Measurements from ENCODE around the gene TIA1. TPM values are rescaled to one million over a fixed set of nuclear protein-coding genes. Genes with fewer than 3 reads are reported as not detected.
"Not testable (repeated sequence)": the region's sequence is repeated elsewhere in the genome, so short reads cannot be mapped to it uniquely, and the experiment has no call there.

TIA1 gene
- 348 and 539 TPM in 2 replicates for total RNA-seq (ENCODE audit: low replicate concordance)

DNA sequence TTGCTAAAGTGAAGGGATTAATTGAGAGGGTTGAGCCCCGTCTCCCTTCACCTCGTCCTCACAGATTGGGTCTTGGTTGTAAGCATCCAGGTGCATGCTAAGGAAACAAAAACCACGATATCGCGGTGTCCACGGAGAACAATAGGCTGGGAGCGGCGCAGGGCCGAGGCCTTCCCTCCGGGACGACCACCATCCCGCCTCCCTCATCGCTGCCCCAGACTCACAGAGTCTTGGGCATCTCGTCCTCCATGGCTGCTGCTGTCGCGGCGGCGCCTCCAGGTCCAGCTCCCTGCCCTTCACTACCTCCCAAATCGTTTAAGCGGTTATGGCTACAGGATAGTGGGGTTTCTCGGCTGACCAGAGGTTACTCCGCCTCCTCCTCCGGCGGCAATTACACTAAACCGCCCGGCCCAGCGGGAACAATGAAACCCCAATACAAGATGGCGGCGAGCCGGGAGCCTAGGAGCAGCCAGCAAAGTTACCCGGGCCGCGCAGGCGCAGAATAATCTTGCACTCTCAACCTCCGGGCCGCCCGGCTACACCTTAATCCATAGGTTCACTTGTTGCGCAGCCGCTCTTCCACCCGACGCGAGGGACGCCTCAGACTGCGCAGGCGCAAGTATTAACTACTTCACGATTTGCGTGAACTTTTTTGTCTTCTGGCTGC is at the start of gene TIA1:
TIA1 (minus strand) TSS at position 448 of the 667 bp plus-strand sequence; CDS start at position 250, 198 bp downstream.
- peaks cover 24% of the 10 kb centered on the region for H3K36me3 Mint-ChIP-seq
- Histone ChIP-seq H3K27ac (peak within 1 kb of the TSS; percentile 100), H3K4me1 (peaks cover 23% of the 10 kb centered on the region), H3K79me2 (ENCODE audit: low read depth) (peaks cover 50% of the 10 kb centered on the region), H4K20me1 (ENCODE audit: low read depth) (peaks cover 38% of the 10 kb centered on the region), H3F3A (ENCODE audit: low read depth) (peaks cover 44% of the 10 kb centered on the region), H2AFZ (replicated peaks) (peak within 1 kb of the TSS; percentile 85), H3K9ac (peak within 1 kb of the TSS; percentile 98), H3K36me3 (no peaks in the 10 kb centered on the region), H3K9me3 (ENCODE audit: low read depth) (no peaks in the 10 kb centered on the region), H3K4me2 (peak within 1 kb of the TSS; percentile 87), H3K4me3 (peak within 1 kb of the TSS; percentile 93), H3K27me3 (no peaks in the 10 kb centered on the region)
- peaks cover 13% of the 10 kb centered on the region for H3K27me3 Mint-ChIP-seq (ENCODE audit: insufficient read depth, low read depth)
- peaks cover 25% of the 10 kb centered on the region for H3K4me1 Mint-ChIP-seq
- peak; percentile 100 for DNase-seq (ENCODE audit: low spot score)
- peak within 1 kb of the TSS; percentile 94 for H3K4me3 Mint-ChIP-seq
- H3K9me3 Mint-ChIP-seq = peaks cover 10% of the 10 kb centered on the region
- peak; percentile 38 for TF ChIP-seq EZH2 (IDR thresholded peaks at IDR 0.05)
- TF ChIP-seq, protein P1, sequence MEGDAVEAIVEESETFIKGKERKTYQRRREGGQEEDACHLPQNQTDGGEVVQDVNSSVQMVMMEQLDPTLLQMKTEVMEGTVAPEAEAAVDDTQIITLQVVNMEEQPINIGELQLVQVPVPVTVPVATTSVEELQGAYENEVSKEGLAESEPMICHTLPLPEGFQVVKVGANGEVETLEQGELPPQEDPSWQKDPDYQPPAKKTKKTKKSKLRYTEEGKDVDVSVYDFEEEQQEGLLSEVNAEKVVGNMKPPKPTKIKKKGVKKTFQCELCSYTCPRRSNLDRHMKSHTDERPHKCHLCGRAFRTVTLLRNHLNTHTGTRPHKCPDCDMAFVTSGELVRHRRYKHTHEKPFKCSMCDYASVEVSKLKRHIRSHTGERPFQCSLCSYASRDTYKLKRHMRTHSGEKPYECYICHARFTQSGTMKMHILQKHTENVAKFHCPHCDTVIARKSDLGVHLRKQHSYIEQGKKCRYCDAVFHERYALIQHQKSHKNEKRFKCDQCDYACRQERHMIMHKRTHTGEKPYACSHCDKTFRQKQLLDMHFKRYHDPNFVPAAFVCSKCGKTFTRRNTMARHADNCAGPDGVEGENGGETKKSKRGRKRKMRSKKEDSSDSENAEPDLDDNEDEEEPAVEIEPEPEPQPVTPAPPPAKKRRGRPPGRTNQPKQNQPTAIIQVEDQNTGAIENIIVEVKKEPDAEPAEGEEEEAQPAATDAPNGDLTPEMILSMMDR (IDR thresholded peaks at IDR 0.05) = no peak
- peak within 1 kb of the TSS; percentile 98 for H3K27ac Mint-ChIP-seq

DNA sequence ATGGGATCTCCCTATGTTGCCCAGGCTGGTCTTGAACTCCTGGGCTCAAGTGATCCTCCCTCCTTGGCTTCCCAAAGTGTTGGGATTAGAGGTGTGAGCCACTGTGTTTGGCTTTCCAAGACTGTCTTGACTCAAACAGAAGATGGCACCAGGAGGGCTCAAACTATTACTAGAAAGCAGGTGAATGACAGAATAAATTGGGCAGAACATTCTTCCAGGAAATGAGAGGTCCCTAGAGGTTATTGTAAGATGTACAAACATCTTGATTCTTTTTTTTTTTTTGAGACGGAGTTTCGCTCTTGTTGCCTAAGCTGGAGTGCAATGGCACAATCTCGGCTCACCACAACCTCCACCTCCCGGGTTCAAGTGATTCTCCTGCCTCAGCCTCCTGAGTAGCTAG is 49.4 kb upstream of the TIA1 start:
- H3K9ac ChIP-seq; H2AFZ ChIP-seq (replicated peaks); H3K36me3 ChIP-seq; H3K4me3 ChIP-seq; DNase-seq (ENCODE audit: low spot score); H3K9me3 ChIP-seq (ENCODE audit: low read depth); H3K27ac Mint-ChIP-seq; H3K4me1 ChIP-seq; H3K4me3 Mint-ChIP-seq; H3K27me3 ChIP-seq; H3K27ac ChIP-seq; H3K4me2 ChIP-seq; H3K9me3 Mint-ChIP-seq; H4K20me1 ChIP-seq (ENCODE audit: low read depth); H3K27me3 Mint-ChIP-seq (ENCODE audit: insufficient read depth, low read depth): not testable (repeated sequence)
- peaks cover 36% of the 10 kb centered on the region for H3K79me2 ChIP-seq (ENCODE audit: low read depth)
- H3F3A ChIP-seq (ENCODE audit: low read depth) = peaks cover 50% of the 10 kb centered on the region
- Mint-ChIP-seq H3K4me1 (peaks cover 14% of the 10 kb centered on the region), H3K36me3 (peaks cover 20% of the 10 kb centered on the region)

GRCh38 chr2:70283500-70284191 is 35.2 kb upstream of the TIA1 start:
- no peak overlapping the region for H3K4me3 ChIP-seq
- H3F3A ChIP-seq (ENCODE audit: low read depth) = peaks cover 65% of the 10 kb centered on the region
- H3K27ac Mint-ChIP-seq = no peak overlapping the region
- H3K27me3 ChIP-seq = no peaks in the 10 kb centered on the region
- H2AFZ ChIP-seq (replicated peaks) = no peak overlapping the region
- no peaks in the 10 kb centered on the region for H3K9me3 Mint-ChIP-seq
- peaks cover 66% of the 10 kb centered on the region for H3K79me2 ChIP-seq (ENCODE audit: low read depth)
- TF ChIP-seq EZH2phosphoT487 (IDR thresholded peaks at IDR 0.05) (no peak), EZH2 (IDR thresholded peaks at IDR 0.05) (no peak)
- TF ChIP-seq, protein P1 (IDR thresholded peaks at IDR 0.05) = no peak
- H3K4me3 Mint-ChIP-seq = no peak overlapping the region
- H3K36me3 Mint-ChIP-seq = peaks cover 35% of the 10 kb centered on the region
- no peak overlapping the region for H3K27ac ChIP-seq
- H3K9ac ChIP-seq = no peak overlapping the region
- no peaks in the 10 kb centered on the region for H3K9me3 ChIP-seq (ENCODE audit: low read depth)
- H3K4me1 ChIP-seq = no peaks in the 10 kb centered on the region
- H4K20me1 ChIP-seq (ENCODE audit: low read depth) = peaks cover 52% of the 10 kb centered on the region
- DNase-seq (ENCODE audit: low spot score) = no peak
- no peak overlapping the region for H3K4me2 ChIP-seq
- no peaks in the 10 kb centered on the region for H3K4me1 Mint-ChIP-seq
- H3K36me3 ChIP-seq = peaks cover 38% of the 10 kb centered on the region
- H3K27me3 Mint-ChIP-seq (ENCODE audit: insufficient read depth, low read depth) = no peaks in the 10 kb centered on the region

DNA sequence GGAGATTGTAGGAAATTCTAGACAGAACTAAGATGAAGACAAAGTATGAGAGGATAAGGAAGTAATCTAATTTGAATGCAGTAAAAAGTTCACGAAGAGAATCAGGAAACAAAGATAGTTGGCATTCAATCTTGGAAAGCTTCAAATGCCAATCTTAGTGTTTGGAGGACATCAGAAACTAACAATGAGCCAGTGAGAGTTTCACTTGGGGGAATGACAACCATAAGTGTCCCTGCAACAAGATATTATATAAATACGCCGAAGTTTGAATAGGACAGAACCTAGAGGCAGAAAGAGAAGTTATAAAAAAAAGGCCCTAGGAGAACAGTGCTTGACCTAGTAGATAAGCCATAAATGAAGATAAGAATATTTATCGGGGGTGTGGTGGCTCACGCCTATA is 34.0 kb upstream of the TIA1 start:
- TF ChIP-seq EZH2 (IDR thresholded peaks at IDR 0.05) (no peak), EZH2phosphoT487 (IDR thresholded peaks at IDR 0.05) (no peak)
- TF ChIP-seq, protein P1 (IDR thresholded peaks at IDR 0.05) = no peak
- Histone ChIP-seq H3K4me3 (no peak overlapping the region), H3K36me3 (peaks cover 27% of the 10 kb centered on the region), H2AFZ (replicated peaks) (no peak overlapping the region), H3K4me2 (no peak overlapping the region), H3K79me2 (ENCODE audit: low read depth) (peaks cover 54% of the 10 kb centered on the region), H3K9ac (no peak overlapping the region), H3K27ac (peak overlapping the region; percentile 37), H3K27me3 (no peaks in the 10 kb centered on the region), H3K9me3 (ENCODE audit: low read depth) (no peaks in the 10 kb centered on the region), H3F3A (ENCODE audit: low read depth) (peaks cover 60% of the 10 kb centered on the region), H4K20me1 (ENCODE audit: low read depth) (peaks cover 44% of the 10 kb centered on the region), H3K4me1 (no peaks in the 10 kb centered on the region)
- H3K27me3 Mint-ChIP-seq (ENCODE audit: insufficient read depth, low read depth) = no peaks in the 10 kb centered on the region
- no peak overlapping the region for H3K4me3 Mint-ChIP-seq
- no peak for DNase-seq (ENCODE audit: low spot score)
- no peaks in the 10 kb centered on the region for H3K9me3 Mint-ChIP-seq
- H3K27ac Mint-ChIP-seq = no peak overlapping the region
- peaks cover 36% of the 10 kb centered on the region for H3K36me3 Mint-ChIP-seq
- no peaks in the 10 kb centered on the region for H3K4me1 Mint-ChIP-seq
